Mucosa of rectum (tissue), 2 donors: ENCODE results near the gene SHC4.
"Not testable (repeated sequence)": the region's sequence is repeated elsewhere in the genome, so short reads cannot be mapped to it uniquely, and the experiment has no call there.

Source experiments
- H3K27ac ChIP-seq, 2 donors: one replicate each; pipeline ENCODE4 v1.7.0; 2013; ENCODE audit warnings: inconsistent platforms in 2 of 2, low read depth in 2 of 2, low read length in 2 of 2
- H3K27me3 ChIP-seq, 2 donors: one replicate each; pipeline ENCODE4 v1.7.0; 2013; ENCODE audit warnings: low read length in 2 of 2; ENCODE audit not compliant: control insufficient read depth in 2 of 2, insufficient read depth in 2 of 2
- H3K36me3 ChIP-seq, 2 donors: one replicate each; pipeline ENCODE4 v1.7.0; 2013; ENCODE audit warnings: low read length in 2 of 2; ENCODE audit not compliant: control insufficient read depth in 2 of 2, insufficient read depth in 2 of 2
- H3K4me1 ChIP-seq, 2 donors: one replicate each; pipeline ENCODE4 v1.7.0; 2013; ENCODE audit warnings: low read length in 2 of 2, mild to moderate bottlenecking in 1 of 2; ENCODE audit not compliant: control insufficient read depth in 2 of 2, insufficient read depth in 2 of 2
- H3K4me3 ChIP-seq, 2 donors: one replicate each; pipeline ENCODE4 v1.7.0; 2013; ENCODE audit warnings: low read length in 2 of 2
- H3K9ac ChIP-seq, 2 donors: one replicate each; pipeline ENCODE4 v1.7.0; 2013; ENCODE audit warnings: low read length in 2 of 2, low read depth in 1 of 2, mild to moderate bottlenecking in 1 of 2
- H3K9me3 ChIP-seq, 2 donors: one replicate each; pipeline ENCODE4 v1.7.0; 2013; ENCODE audit warnings: low read length in 2 of 2; ENCODE audit not compliant: control insufficient read depth in 2 of 2
- donor health status: healthy.
- donor health status: Normal muscosa, but diverticular disease.

SHC4 gene

DNA sequence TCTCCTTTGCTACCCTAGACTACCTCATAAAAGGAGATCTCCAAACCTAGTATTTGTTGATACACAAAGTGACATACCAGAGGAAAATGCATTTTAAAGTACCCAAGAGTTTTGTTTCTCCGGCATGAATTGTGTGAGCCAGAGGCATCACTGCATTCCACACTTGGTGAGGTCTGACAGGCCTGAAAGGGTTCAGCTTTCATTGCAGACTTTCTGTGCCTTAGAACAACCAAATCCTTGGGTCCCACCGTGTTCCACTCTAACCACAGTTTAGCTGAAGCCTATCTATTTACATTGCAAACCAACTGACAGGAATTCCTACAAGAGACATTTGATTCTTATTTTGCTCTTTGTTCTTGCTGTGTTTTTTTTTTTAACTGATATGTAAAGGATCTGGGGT lies 106.8 kb downstream of the SHC4 start:
- no peak overlapping the region for H3K4me3 ChIP-seq
- H3K9me3 ChIP-seq = no peaks in the 10 kb centered on the region
- no peaks in the 10 kb centered on the region for H3K36me3 ChIP-seq
- H3K27me3 ChIP-seq = no peaks in the 10 kb centered on the region
- no peak overlapping the region for H3K27ac ChIP-seq
- no peak overlapping the region for H3K9ac ChIP-seq
- peaks cover 0 to 4% of the 10 kb centered on the region in 2 donors for H3K4me1 ChIP-seq

- Histone ChIP-seq H3K9me3 (no peaks in the 10 kb centered on the region), H3K4me1 (peaks cover 0 to 4% of the 10 kb centered on the region in 2 donors), H3K27me3 (no peaks in the 10 kb centered on the region), H3K36me3 (no peaks in the 10 kb centered on the region), H3K27ac (no peak overlapping the region), H3K9ac (no peak overlapping the region), H3K4me3 (no peak overlapping the region)
Measured at GRCh38 chr15:48855501-48856440, 107.9 kb downstream of the SHC4 start.

DNA sequence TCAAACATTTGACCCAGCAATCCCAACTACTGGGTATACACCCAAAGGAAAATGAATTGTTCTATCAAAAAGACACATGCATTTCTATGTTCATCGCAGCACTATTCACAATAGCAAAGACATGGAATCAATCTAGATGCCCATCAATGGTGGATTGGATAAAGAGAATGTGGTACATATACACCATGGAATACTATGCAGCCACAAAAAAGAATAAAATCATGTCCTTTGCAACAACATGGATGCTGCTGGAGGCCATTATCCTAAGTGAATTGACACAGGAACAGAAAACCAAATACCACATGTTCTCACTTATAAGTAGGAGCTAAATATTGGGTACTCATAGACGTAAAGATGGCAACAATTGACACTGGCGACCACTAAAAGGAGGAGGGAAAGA lies 109.3 kb downstream of the SHC4 start:
- not testable (repeated sequence) for H3K27ac ChIP-seq, H3K9me3 ChIP-seq, H3K4me1 ChIP-seq, H3K36me3 ChIP-seq, H3K9ac ChIP-seq, H3K27me3 ChIP-seq, H3K4me3 ChIP-seq

DNA sequence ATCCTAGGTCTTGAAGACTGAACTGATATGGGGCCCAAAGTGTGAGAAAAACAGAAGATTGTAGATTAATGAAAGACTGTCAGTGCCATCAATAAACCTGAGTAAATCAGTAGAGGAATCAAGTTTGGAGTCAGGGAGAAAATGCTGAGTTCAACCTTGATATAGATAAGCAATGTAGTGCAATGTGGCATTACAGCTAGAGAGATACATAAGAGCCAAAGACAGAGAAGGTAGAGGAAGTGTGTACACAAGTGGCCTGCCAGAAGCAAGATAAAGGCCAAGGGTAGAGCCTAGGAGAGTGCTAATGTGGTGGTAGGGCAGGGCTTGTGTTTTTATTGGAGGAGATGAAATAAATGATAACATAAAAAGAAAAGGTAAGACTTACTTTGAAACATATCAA lies 111.8 kb downstream of the SHC4 start:
- Histone ChIP-seq H3K36me3 (no peaks in the 10 kb centered on the region), H3K9me3 (no peaks in the 10 kb centered on the region), H3K27me3 (no peaks in the 10 kb centered on the region), H3K9ac (no peak overlapping the region), H3K27ac (no peak overlapping the region), H3K4me1 (peaks cover 0 to 4% of the 10 kb centered on the region in 2 donors), H3K4me3 (no peak overlapping the region)

DNA sequence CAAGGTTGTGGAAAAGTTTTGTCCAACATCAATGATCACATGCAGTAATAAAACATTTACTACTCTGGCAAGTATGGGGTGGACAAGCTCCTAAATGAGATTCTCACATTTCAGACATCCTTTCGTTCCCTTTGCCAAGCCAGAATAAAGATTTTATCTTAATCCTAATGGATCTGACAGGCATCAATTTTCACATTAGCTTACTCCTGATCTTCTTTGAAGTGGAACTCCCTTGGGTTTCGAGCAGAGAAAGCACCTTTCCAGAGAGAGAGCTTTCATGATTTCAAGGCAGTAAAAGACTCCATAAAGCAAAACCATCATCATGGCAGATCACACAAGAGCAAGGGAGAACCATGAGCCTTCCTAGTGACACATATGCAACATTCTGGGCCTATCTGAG lies 113.1 kb downstream of the SHC4 start:
- Histone ChIP-seq H3K4me3 (no peak overlapping the region), H3K27ac (no peak overlapping the region), H3K9ac (no peak overlapping the region), H3K36me3 (no peaks in the 10 kb centered on the region), H3K4me1 (peaks cover 0 to 4% of the 10 kb centered on the region in 2 donors), H3K9me3 (no peaks in the 10 kb centered on the region), H3K27me3 (no peaks in the 10 kb centered on the region)

- Histone ChIP-seq H3K36me3 (no peaks in the 10 kb centered on the region), H3K4me3 (no peak overlapping the region), H3K27me3 (no peaks in the 10 kb centered on the region), H3K9me3 (no peaks in the 10 kb centered on the region), H3K27ac (no peak overlapping the region), H3K4me1 (no peaks in the 10 kb centered on the region), H3K9ac (no peak overlapping the region)
Measured at GRCh38 chr15:48845123-48845522, 118.6 kb downstream of the SHC4 start.

DNA sequence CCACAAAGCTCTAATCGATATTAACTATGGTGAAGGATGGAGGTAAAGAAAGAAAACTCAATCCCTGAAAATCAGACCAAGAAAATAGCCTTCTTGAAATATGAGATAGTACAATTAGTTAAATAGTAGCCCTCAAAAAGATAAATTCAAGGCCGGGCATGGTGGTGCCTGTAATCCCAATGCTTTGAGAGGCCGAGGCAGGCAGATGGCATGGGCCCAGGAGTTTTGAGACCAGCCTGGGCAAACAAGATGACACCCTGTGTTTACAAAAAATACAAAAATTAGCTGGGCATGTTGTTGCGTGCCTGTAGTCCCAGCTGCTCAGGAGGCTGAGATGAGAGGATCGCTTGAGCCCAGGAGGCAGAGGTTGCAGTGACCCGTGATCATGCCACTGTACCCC lies 121.2 kb downstream of the SHC4 start:
- Histone ChIP-seq H3K27me3 (no peaks in the 10 kb centered on the region), H3K4me3 (no peak overlapping the region), H3K36me3 (no peaks in the 10 kb centered on the region), H3K27ac (no peak overlapping the region), H3K9me3 (no peaks in the 10 kb centered on the region), H3K4me1 (no peaks in the 10 kb centered on the region), H3K9ac (no peak overlapping the region)

DNA sequence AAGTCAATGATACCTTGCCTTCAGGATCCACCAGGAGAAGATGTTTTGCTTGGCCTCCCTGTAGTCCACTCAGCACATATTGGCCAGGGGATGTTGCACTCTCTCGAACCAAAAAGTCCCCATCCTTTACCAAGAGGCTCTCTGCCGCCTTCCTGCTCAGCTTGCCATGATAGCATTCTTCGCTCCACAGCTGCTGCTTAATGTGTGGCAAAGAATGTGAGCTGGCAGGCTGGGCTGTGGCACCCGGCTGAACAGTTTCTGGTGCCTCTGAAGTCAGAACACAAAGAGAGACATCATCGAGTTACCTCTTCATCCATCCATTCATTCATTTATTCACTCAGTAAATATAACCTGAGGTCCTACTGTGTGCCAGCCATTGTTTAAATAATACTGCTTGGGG lies 129.0 kb downstream of the SHC4 start:
- no peaks in the 10 kb centered on the region for H3K27me3 ChIP-seq
- no peaks in the 10 kb centered on the region for H3K36me3 ChIP-seq
- no peak overlapping the region for H3K27ac ChIP-seq
- H3K9ac ChIP-seq = no peak overlapping the region
- no peaks in the 10 kb centered on the region for H3K4me1 ChIP-seq
- H3K9me3 ChIP-seq = no peaks in the 10 kb centered on the region
- no peak overlapping the region for H3K4me3 ChIP-seq

GRCh38 chr15:48833526-48834239 lies 130.0 kb downstream of the SHC4 start:
- Histone ChIP-seq H3K4me3 (no peak overlapping the region), H3K4me1 (no peaks in the 10 kb centered on the region), H3K9ac (no peak overlapping the region), H3K36me3 (no peaks in the 10 kb centered on the region), H3K27me3 (no peaks in the 10 kb centered on the region), H3K9me3 (no peaks in the 10 kb centered on the region), H3K27ac (no peak overlapping the region)

GRCh38 chr15:48832648-48833047 lies 131.1 kb downstream of the SHC4 start:
- no peak overlapping the region for H3K4me3 ChIP-seq
- H3K27me3 ChIP-seq = no peaks in the 10 kb centered on the region
- H3K9ac ChIP-seq = no peak overlapping the region
- H3K9me3 ChIP-seq = no peaks in the 10 kb centered on the region
- no peaks in the 10 kb centered on the region for H3K4me1 ChIP-seq
- no peak overlapping the region for H3K27ac ChIP-seq
- no peaks in the 10 kb centered on the region for H3K36me3 ChIP-seq
